Activated naive CD8-positive, alpha-beta T cell treated with anti-CD3 and anti-CD28 coated beads for 36 hours (primary cell): ENCODE results near the gene PAK1. TPM values are rescaled to one million over a fixed set of nuclear protein-coding genes. Genes with fewer than 3 reads are reported as not detected.

Experiments used
- DNase-seq: peaks from one replicate; pipeline ENCODE4 v3.0.0; 2021
- H3K27ac Mint-ChIP-seq: one replicate; pipeline ENCODE4 v1.8.0; 2022; ENCODE audit warnings: mild to moderate bottlenecking, moderate library complexity, mixed read lengths
- H3K27me3 Mint-ChIP-seq: one replicate; pipeline ENCODE4 v1.8.0; 2022; ENCODE audit warnings: mild to moderate bottlenecking, mixed read lengths
- H3K36me3 Mint-ChIP-seq: one replicate; pipeline ENCODE4 v1.8.0; 2021; ENCODE audit warnings: mild to moderate bottlenecking, mixed read lengths
- H3K4me1 Mint-ChIP-seq: one replicate; pipeline ENCODE4 v1.8.0; 2021; ENCODE audit warnings: mixed read lengths
- H3K4me3 Mint-ChIP-seq: one replicate; pipeline ENCODE4 v1.8.0; 2022; ENCODE audit warnings: mild to moderate bottlenecking, moderate library complexity, mixed read lengths
- H3K9me3 Mint-ChIP-seq: one replicate; pipeline ENCODE4 v1.8.0; 2022; ENCODE audit warnings: mixed read lengths
- total RNA-seq, 2 experiments: library from RNA; stranded (reverse); gene quantifications; one replicate each; pipeline ENCODE4 v1.2.3, GENCODE V29; 2021

PAK1 gene
- total RNA-seq, 2 experiments from 2014 or later: 40.1 to 43.0 TPM

GRCh38 chr11:77284476-77285468 lies 189.1 kb downstream of the PAK1 start:
- peaks cover 40% of the 10 kb centered on the region for H3K27me3 Mint-ChIP-seq

GRCh38 chr11:77283101-77283500 lies 190.8 kb downstream of the PAK1 start:
- Mint-ChIP-seq H3K4me3 (no peak overlapping the region), H3K4me1 (no peaks in the 10 kb centered on the region), H3K36me3 (no peaks in the 10 kb centered on the region), H3K9me3 (no peaks in the 10 kb centered on the region), H3K27ac (no peak overlapping the region), H3K27me3 (peaks cover 25% of the 10 kb centered on the region)
- no peak for DNase-seq

More at GRCh38 chr11:77284476-77285468, 189.1 kb downstream of the PAK1 start:
- Mint-ChIP-seq H3K27ac (no peak overlapping the region), H3K4me3 (no peak overlapping the region), H3K4me1 (no peaks in the 10 kb centered on the region), H3K9me3 (no peaks in the 10 kb centered on the region), H3K36me3 (no peaks in the 10 kb centered on the region)
- DNase-seq: no peak

- Mint-ChIP-seq H3K4me3 (no peak overlapping the region), H3K9me3 (no peaks in the 10 kb centered on the region), H3K36me3 (no peaks in the 10 kb centered on the region), H3K27ac (no peak overlapping the region), H3K4me1 (no peaks in the 10 kb centered on the region), H3K27me3 (peaks cover 12% of the 10 kb centered on the region)
- DNase-seq: no peak
Observed at GRCh38 chr11:77278595-77279506, 195.0 kb downstream of the PAK1 start.

GRCh38 chr11:77276271-77276670 lies 197.6 kb downstream of the PAK1 start:
- Mint-ChIP-seq H3K36me3 (no peaks in the 10 kb centered on the region), H3K27ac (no peak overlapping the region), H3K4me1 (no peaks in the 10 kb centered on the region), H3K9me3 (no peaks in the 10 kb centered on the region), H3K27me3 (peaks cover 3% of the 10 kb centered on the region), H3K4me3 (no peak overlapping the region)
- DNase-seq: no peak

Other genes starting within 250 kb of the PAK1 start
- not detected for gene GDPD4, start 172.4 kb downstream of the PAK1 start, total RNA-seq
- gene AQP11, start 115.9 kb upstream of the PAK1 start, total RNA-seq: under 1 TPM; 0.14 to 0.27 TPM
- gene CLNS1A, start 163.7 kb upstream of the PAK1 start, total RNA-seq: 100 to 1,000 TPM; 191 to 194 TPM